Upper lobe of right lung (tissue), 1 donor: ENCODE measurements around the gene SENP5. TPM values are rescaled to one million over a fixed set of nuclear protein-coding genes. Genes with fewer than 3 reads are reported as not detected.

ENCODE experiments used
- ATAC-seq: fragments of 200-7000 bp; cut with Tn5 transposase; one replicate; pipeline ENCODE4 v1.9.1; 2020; ENCODE audit warnings: mild to moderate bottlenecking, moderate library complexity
- DNase-seq: peaks from one replicate; pipeline ENCODE4 v3.0.0-alpha.2; 2020
- H3K27ac ChIP-seq: fragments of 200-600 bp; one replicate; pipeline ENCODE4 v1.8.0; 2022
- H3K27me3 ChIP-seq: fragments of 200-600 bp; one replicate; pipeline ENCODE4 v1.8.0; 2022; ENCODE audit warnings: mild to moderate bottlenecking
- H3K36me3 ChIP-seq: fragments of 200-600 bp; one replicate; pipeline ENCODE4 v1.8.0; 2022
- H3K4me1 ChIP-seq: fragments of 200-600 bp; one replicate; pipeline ENCODE4 v1.8.0; 2022
- H3K4me3 ChIP-seq: fragments of 200-600 bp; one replicate; pipeline ENCODE4 v1.8.0; 2022; ENCODE audit warnings: mild to moderate bottlenecking
- H3K9me3 ChIP-seq: fragments of 200-600 bp; one replicate; pipeline ENCODE4 v1.8.0; 2022
- CTCF ChIP-seq: fragments of 200-600 bp; IDR thresholded peaks from one replicate; pipeline ENCODE4 v1.8.0; 2022; ENCODE audit warnings: antibody characterized with exemption
- intact Hi-C: fragments of 100-400 bp; cut with DNase I; formaldehyde crosslinking; loops from one replicate; pipeline ENCODE4 v1.11.0; 2022
- total RNA-seq: library from RNA; stranded (reverse); fragmentation: NEBNext Ultra II Directional; extraction: Animal tissue kit (Norgen Biotek cat#: 25700); gene quantifications from one replicate; pipeline ENCODE4 v1.2.1, GENCODE V29; 2021
- donor health status: DM: no; HTN: yes; CAD: no; lungs with severe emphysema.

Gene SENP5
- total RNA-seq, 1 donor from 2014 or later: 27.7 TPM

GRCh38 chr3:196962108-196962929 is 94.6 kb downstream of the SENP5 start:
- Histone ChIP-seq H3K27ac (no peak overlapping the region), H3K27me3 (no peaks in the 10 kb centered on the region), H3K9me3 (no peaks in the 10 kb centered on the region), H3K36me3 (no peaks in the 10 kb centered on the region), H3K4me1 (peaks cover 2% of the 10 kb centered on the region), H3K4me3 (no peak overlapping the region)
- intact Hi-C loops: no loop called here
- ATAC-seq (no peak), DNase-seq (no peak)
- no peak for TF ChIP-seq CTCF

- H3K36me3 ChIP-seq: no peaks in the 10 kb centered on the region
- H3K27me3 ChIP-seq: no peaks in the 10 kb centered on the region
- H3K4me1 ChIP-seq: peaks cover 10% of the 10 kb centered on the region
- no peaks in the 10 kb centered on the region for H3K9me3 ChIP-seq
- no peak for ATAC-seq
- TF ChIP-seq CTCF: no peak
- no peak overlapping the region for H3K27ac ChIP-seq
- H3K4me3 ChIP-seq: no peak overlapping the region
- intact Hi-C loops: no loop called here
- no peak for DNase-seq
Observed at GRCh38 chr3:196962930-196963630, 95.4 kb downstream of the SENP5 start.

GRCh38 chr3:196963631-196963953 is 95.9 kb downstream of the SENP5 start:
- ATAC-seq: no peak
- Histone ChIP-seq H3K4me1 (peaks cover 13% of the 10 kb centered on the region), H3K27me3 (no peaks in the 10 kb centered on the region), H3K9me3 (no peaks in the 10 kb centered on the region), H3K27ac (no peak overlapping the region), H3K36me3 (no peaks in the 10 kb centered on the region), H3K4me3 (no peak overlapping the region)
- intact Hi-C loops: no loop called here
- TF ChIP-seq CTCF: no peak
- DNase-seq: no peak

- DNase-seq (no peak), ATAC-seq (no peak)
- Histone ChIP-seq H3K4me1 (peaks cover 13% of the 10 kb centered on the region), H3K36me3 (no peaks in the 10 kb centered on the region), H3K9me3 (no peaks in the 10 kb centered on the region), H3K4me3 (no peak overlapping the region), H3K27me3 (no peaks in the 10 kb centered on the region), H3K27ac (no peak overlapping the region)
- intact Hi-C loops: no loop called here
- no peak for TF ChIP-seq CTCF
Observed at GRCh38 chr3:196965112-196965803, 97.5 kb downstream of the SENP5 start.

- Histone ChIP-seq H3K27me3 (no peaks in the 10 kb centered on the region), H3K36me3 (no peaks in the 10 kb centered on the region), H3K4me3 (no peak overlapping the region), H3K27ac (no peak overlapping the region), H3K9me3 (no peaks in the 10 kb centered on the region), H3K4me1 (peaks cover 13% of the 10 kb centered on the region)
- ATAC-seq (no peak), DNase-seq (no peak)
- TF ChIP-seq CTCF: no peak
- intact Hi-C loops: no loop called here
Observed at GRCh38 chr3:196965804-196966173, 98.1 kb downstream of the SENP5 start.
